ENCODE measurements around the gene NSD1.

NSD1 gene

GRCh38 chr5:177133096-177133852 lies at the start of gene NSD1:
TSS of gene NSD1 (plus strand) at chr5:177133773. CDS start at chr5:177135104, 1,331 bp downstream.
- peak; percentile 78 to 84 for DNase-seq (ENCODE audit: low read depth in 1 of 2, low spot score in 1 of 2)

- no peak for DNase-seq (ENCODE audit: low read depth in 1 of 2, low spot score in 1 of 2)
Observed at GRCh38 chr5:177084175-177084574, 49.4 kb upstream of the NSD1 start.

GRCh38 chr5:177085985-177086653 lies 47.5 kb upstream of the NSD1 start:
- DNase-seq (ENCODE audit: low read depth in 1 of 2, low spot score in 1 of 2): no peak

- DNase-seq (ENCODE audit: low read depth in 1 of 2, low spot score in 1 of 2): peak; percentile 23 to 37
Observed at GRCh38 chr5:177086654-177087397, 46.7 kb upstream of the NSD1 start, which contains the start of gene FGFR4. TSS of gene FGFR4 (plus strand) at chr5:177086915. CDS start at chr5:177089603, 2,688 bp downstream.

- no peak for DNase-seq (ENCODE audit: low read depth in 1 of 2, low spot score in 1 of 2)
Observed at GRCh38 chr5:177087398-177088005, 46.1 kb upstream of the NSD1 start.

- no peak for DNase-seq (ENCODE audit: low read depth in 1 of 2, low spot score in 1 of 2)
Observed at GRCh38 chr5:177089127-177089526, 44.4 kb upstream of the NSD1 start.

GRCh38 chr5:177089825-177090641 lies 43.5 kb upstream of the NSD1 start:
- DNase-seq (ENCODE audit: low read depth in 1 of 2, low spot score in 1 of 2): no peak

GRCh38 chr5:177090813-177091212 lies 42.8 kb upstream of the NSD1 start:
- no peak for DNase-seq (ENCODE audit: low read depth in 1 of 2, low spot score in 1 of 2)

GRCh38 chr5:177091232-177091631 lies 42.3 kb upstream of the NSD1 start:
- DNase-seq (ENCODE audit: low read depth in 1 of 2, low spot score in 1 of 2): no peak

- DNase-seq (ENCODE audit: low read depth in 1 of 2, low spot score in 1 of 2): no peak
Observed at GRCh38 chr5:177092178-177093081, 41.1 kb upstream of the NSD1 start.

GRCh38 chr5:177093082-177093712 lies 40.4 kb upstream of the NSD1 start:
- no peak for DNase-seq (ENCODE audit: low read depth in 1 of 2, low spot score in 1 of 2)

- DNase-seq (ENCODE audit: low read depth in 1 of 2, low spot score in 1 of 2): no peak
Observed at GRCh38 chr5:177093803-177094202, 39.8 kb upstream of the NSD1 start.

- DNase-seq (ENCODE audit: low read depth in 1 of 2, low spot score in 1 of 2): no peak
Observed at GRCh38 chr5:177094224-177095087, 39.1 kb upstream of the NSD1 start.

GRCh38 chr5:177095088-177095669 lies 38.4 kb upstream of the NSD1 start:
- no peak for DNase-seq (ENCODE audit: low read depth in 1 of 2, low spot score in 1 of 2)

- no peak for DNase-seq (ENCODE audit: low read depth in 1 of 2, low spot score in 1 of 2)
Observed at GRCh38 chr5:177096162-177097015, 37.2 kb upstream of the NSD1 start.

GRCh38 chr5:177097016-177097985 lies 36.3 kb upstream of the NSD1 start:
- DNase-seq (ENCODE audit: low read depth in 1 of 2, low spot score in 1 of 2): no peak

All from activated CD4-positive, alpha-beta T cell treated with anti-CD3 and anti-CD28 coated beads, Interleukin-2, amount 50 U/mL, for 24 hours (primary cell).